ENCODE data around the gene SMC6.
A peak's percentile ranks its signal among the peaks of the same experiment; 100 is the strongest.

Gene SMC6

DNA sequence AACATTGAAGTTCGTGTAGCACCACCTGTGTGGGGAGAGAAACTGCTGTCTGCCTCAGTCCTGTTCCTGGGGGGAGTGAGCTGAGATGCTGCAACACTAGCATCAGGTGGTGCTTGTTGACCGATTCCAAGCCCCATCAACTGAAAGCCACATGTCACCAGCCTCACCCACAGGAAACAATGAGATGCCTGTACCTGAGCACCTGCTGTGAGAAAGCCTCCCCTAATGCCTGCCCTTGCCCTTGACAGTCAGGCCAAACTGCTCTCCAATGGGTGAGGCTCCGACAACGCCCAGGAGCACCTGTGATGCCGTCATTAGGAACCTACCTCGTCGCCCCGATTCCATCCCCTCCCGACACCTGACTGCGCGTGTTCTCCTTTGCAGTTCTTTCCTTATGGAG lies 104.6 kb downstream of the SMC6 start:
- DNase-seq (ENCODE audit: low spot score), result no peak

- DNase-seq (ENCODE audit: low spot score), result no peak
Observed at GRCh38 chr2:17648581-17648980, 105.0 kb downstream of the SMC6 start.

- no peak for DNase-seq (ENCODE audit: low spot score)
Observed at GRCh38 chr2:17646838-17647701, 106.5 kb downstream of the SMC6 start.

DNA sequence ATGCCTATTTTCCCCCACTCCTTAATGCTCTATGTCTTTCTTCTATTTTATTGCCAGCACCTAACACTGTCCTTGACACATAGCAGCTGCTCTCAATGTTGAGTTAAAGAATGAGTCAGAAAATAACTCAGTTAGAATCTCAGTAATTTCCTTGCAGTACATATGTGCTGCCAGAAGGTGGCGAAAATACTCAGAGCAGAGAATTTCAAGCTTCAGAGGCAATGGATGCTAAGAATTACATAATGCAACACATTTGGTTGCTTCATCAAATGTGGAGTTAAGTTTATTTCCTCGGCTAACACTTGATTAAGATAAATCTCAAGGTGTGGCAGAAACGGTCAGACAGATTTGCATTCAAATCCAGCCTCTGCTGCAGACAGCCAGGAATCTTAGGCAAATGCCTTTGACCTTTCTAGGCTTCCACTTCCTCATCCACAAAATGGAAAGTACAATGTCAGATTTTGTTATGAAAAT lies 107.5 kb downstream of the SMC6 start:
- peak; percentile 28 for DNase-seq (ENCODE audit: low spot score)

- DNase-seq (ENCODE audit: low spot score), result no peak
Observed at GRCh38 chr2:17644997-17645720, 108.5 kb downstream of the SMC6 start.

DNA sequence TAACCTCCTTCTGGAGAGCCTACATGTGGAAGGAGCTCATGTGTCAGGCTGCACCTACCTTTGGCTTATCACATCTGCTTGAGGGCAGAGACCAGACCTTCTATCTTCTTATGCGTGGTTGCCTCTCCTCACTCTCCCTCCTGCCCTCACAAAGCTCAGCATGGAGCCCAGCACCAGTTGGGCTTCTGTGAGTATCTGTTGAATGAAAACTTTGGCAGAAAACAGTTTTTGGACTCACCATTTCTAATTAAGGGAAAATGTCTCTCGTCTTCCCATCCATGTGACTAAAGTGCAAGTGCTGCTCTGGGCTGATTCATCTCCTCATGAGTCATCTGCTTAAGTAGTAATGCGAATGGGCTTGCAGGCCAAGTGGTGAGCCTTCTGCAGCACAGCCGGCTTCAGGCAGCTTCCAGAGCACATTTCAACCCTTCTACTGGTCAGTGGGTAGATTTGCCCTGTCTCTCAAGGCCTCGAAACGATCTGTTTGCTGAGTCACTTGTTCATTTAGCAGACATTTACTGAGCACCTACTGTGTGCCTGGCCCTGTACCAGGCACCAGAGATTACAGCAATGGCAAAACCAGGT lies 110.5 kb downstream of the SMC6 start:
- no peak for DNase-seq (ENCODE audit: low spot score)

DNA sequence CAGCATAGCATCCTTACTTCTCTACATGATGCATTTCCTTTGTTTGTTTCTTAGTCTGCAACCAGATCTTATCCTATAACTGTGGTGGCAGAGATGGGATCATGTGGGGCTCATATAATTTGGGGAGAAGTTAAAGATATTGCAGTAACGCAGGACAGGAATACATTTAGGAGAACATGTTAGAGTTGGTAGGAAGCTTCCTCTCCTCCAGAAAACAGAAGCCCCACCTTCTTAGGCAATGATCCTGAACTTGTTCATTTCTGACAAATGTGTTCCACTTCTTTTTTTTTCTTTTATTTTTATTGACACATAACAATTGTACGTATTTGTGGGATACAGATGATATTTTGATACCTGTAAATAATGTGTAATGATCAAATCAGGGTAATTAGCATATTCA lies 113.2 kb downstream of the SMC6 start:
- no peak for DNase-seq (ENCODE audit: low spot score)

- DNase-seq (ENCODE audit: low spot score), result no peak
Observed at GRCh38 chr2:17638196-17638743, 115.3 kb downstream of the SMC6 start.

- DNase-seq (ENCODE audit: low spot score), result no peak
Observed at GRCh38 chr2:17637131-17637906, 116.3 kb downstream of the SMC6 start.

GRCh38 chr2:17636257-17636656 lies 117.4 kb downstream of the SMC6 start:
- DNase-seq (ENCODE audit: low spot score), result no peak

DNA sequence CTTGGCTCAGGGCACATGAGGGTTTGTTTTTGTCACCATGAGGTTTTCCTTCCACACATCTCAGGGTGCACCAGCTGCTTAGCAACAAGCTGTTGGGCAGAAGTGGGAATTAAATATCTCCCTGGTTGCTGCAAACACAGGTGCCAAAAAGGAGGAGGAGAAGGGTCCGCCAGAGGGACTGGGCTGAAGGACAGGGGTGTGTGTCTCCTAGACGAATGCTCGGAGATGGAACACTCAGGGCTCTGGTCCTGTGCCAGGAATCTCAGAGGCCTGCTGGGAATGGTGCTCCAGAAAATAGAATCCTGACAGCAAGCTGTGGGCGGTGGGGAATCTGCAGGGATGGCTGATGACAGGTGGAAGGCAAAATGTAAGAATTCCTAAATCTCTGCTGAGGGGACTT lies 118.6 kb downstream of the SMC6 start:
- DNase-seq (ENCODE audit: low spot score), result no peak

- DNase-seq (ENCODE audit: low spot score), result no peak
Observed at GRCh38 chr2:17630089-17630488, 123.5 kb downstream of the SMC6 start.

DNA sequence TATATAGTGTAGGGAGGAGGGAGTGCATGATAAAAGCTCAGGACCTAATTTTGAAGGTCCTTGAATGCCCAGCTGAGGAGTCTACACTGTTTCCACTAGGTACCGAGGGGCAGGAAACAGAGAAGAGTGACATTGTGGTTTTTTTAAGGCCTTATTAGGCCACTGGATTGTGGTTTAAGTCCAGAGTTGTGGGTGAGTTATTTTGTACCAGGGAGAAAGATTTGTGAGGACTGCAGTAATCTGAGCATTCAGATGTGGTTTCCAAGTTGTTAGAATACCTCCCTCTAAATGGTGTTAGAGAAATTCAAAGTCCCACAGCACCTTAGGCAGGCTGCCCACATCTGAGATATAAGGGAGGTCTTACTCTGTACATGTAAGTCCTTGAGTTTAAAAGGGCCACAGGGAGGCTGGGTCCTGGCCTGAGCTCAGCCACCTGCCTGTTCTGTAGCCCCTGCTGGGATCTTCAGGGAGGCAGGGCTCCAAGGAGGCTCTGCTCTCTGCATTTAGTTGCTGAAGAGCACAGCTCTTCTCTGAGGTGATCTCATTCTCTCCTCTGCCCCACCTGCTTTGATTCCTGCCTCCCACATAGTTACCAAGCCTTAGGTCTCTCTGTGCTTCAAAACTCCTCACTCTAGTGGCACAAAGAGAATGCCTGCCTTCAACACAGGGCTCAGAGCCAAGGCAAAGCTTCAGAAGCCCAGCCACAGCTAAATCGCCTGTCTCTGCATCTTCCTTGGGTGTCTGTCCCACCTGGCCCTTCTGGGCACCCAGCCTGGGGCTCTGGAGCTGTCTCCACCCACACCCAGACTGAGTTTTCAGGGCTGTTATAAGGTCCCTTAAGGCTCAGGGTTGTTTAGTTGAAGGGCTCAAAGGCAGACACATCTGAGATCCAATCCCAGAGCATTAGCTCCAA lies 125.0 kb downstream of the SMC6 start:
- DNase-seq (ENCODE audit: low spot score), result no peak

DNA sequence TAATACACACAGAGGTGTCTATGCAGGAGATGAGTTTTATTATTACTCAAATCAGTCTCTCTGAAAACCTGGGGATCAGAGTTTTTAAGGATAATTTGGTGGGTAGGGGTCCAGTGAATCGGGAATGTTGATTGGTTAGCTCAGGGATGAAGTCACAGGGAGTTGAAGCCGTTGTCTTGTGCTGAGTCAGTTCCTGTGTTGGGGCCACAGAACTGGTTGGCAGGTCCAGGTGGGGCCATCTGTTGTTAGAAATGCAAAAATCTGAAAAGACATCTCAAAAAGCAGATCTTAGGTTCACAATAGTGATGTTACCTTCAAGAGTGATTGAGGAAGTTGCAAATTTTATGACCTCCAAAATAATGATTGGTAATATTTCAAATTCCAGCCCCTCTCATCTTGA lies 126.2 kb downstream of the SMC6 start:
- no peak for DNase-seq (ENCODE audit: low spot score)

GRCh38 chr2:17626986-17627385 lies 126.6 kb downstream of the SMC6 start:
- DNase-seq (ENCODE audit: low spot score), result no peak

DNA sequence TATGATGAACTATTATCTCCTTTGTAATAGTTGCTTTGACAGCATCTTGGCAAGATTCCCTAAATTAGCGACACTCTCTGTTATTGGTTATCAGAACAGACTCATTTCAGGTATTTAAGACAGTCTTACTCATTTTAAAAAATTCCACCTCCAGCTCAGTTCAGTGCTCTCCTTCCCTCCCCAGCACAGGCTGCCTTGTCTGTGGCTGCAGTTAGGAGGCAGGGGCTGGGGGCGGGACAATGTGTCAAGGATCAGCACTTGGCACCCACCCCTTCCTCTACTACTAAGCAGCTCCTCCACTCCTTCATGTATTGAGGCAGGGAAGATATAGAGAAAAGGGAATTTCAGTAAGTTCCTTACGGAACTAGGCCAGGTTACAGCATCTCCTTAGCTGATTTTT lies 128.2 kb downstream of the SMC6 start:
- DNase-seq (ENCODE audit: low spot score), result no peak

DNA sequence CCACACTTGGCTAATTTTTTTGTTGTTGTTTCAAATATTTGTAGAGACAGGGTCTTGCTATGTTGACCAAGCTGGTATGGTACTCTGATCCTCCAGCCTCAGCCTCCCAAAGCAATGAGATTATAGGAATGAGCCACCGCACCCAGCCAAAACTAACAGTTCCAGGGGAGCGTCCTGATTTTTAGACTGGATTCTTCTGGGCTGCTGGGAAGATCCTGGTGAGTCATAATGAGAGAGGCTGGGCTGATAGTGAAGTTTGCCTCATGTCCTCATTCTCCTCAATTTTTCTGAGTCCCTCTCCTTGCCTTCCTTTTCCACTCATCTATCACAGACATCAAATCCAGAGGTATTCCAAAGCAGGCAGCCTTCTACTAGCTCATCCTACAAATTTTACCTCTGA lies 131.8 kb downstream of the SMC6 start:
- no peak for DNase-seq (ENCODE audit: low spot score)

GRCh38 chr2:17620841-17621240 lies 132.8 kb downstream of the SMC6 start:
- no peak for DNase-seq (ENCODE audit: low spot score)

GRCh38 chr2:17620280-17620679 lies 133.3 kb downstream of the SMC6 start:
- no peak for DNase-seq (ENCODE audit: low spot score)

GRCh38 chr2:17617955-17618354 lies 135.7 kb downstream of the SMC6 start:
- DNase-seq (ENCODE audit: low spot score), result no peak

DNA sequence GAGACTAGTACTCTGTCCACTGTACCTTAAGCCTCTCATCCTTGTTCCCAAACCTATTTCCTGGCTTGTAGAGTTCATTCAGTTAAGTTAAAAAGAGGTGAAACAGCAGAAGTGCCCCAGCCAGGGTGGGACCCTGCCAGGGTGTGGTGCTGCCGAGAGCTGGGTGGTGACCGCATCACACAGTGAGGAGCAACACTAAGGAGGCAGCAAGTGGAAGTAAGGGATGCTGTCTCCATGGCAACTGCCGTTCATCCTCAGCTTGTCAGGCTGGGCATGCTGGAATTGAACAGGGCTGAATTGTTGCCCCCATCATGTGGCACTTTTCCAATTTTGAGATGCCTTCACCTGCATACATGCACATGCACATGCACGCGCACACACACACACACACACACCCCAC lies 136.1 kb downstream of the SMC6 start:
- no peak for DNase-seq (ENCODE audit: low spot score)
